Right atrium auricular region (tissue), 2 donors: ENCODE measurements around the gene WARS2. TPM values are rescaled to one million over a fixed set of nuclear protein-coding genes. Genes with fewer than 3 reads are reported as not detected.

Source experiments
- DNase-seq: peaks from one replicate; pipeline ENCODE4 v3.0.0-alpha.2; 2019; ENCODE audit warnings: low spot score
- H3K27ac ChIP-seq, 2 donors: fragments of 200-600 bp; sonication (generic); 1 replicate in 1 of 2; 2 replicates in 1 of 2; pipeline ENCODE4 v1.5.1; 2016 to 2019
- H3K27me3 ChIP-seq, 2 donors: fragments of 200-600 bp; sonication (generic); one replicate each; pipeline versions ENCODE4 v1.5.1 to v1.6.0; 2017 to 2019
- H3K36me3 ChIP-seq: fragments of 200-600 bp; sonication (generic); one replicate; pipeline ENCODE4 v1.5.1; 2016
- H3K4me1 ChIP-seq, 2 donors: fragments of 200-600 bp; sonication (generic); one replicate each; pipeline versions ENCODE4 v1.5.1 to v1.6.0; 2017 to 2019
- H3K4me3 ChIP-seq, 2 donors: fragments of 200-600 bp; sonication (generic); 1 replicate in 1 of 2; 2 replicates in 1 of 2; pipeline ENCODE4 v1.5.1; 2017 to 2019; ENCODE audit warnings: mild to moderate bottlenecking in 1 of 2, moderate library complexity in 1 of 2
- H3K9me3 ChIP-seq, 2 donors: fragments of 200-600 bp; sonication (generic); one replicate each; pipeline ENCODE4 v1.5.1; 2019
- CTCF ChIP-seq, 2 donors: fragments of 200-600 bp; sonication (generic); IDR thresholded peaks; one replicate each; pipeline ENCODE4 v1.5.1; 2019; ENCODE audit warnings: antibody characterized with exemption in 2 of 2
- total RNA-seq, 2 donors: library from RNA; depleted of rRNA; stranded (reverse); fragments of >200 nt; gene quantifications; one replicate each; pipeline ENCODE4 v1.1.0, GENCODE V29; 2016

Gene WARS2
- total RNA-seq, 2 donors from 2014 or later, result 9.5 to 13.2 TPM

GRCh38 chr1:119040906-119041305, 99.5 kb downstream of the WARS2 start:
- Histone ChIP-seq H3K27ac (no peak overlapping the region), H3K4me3 (no peak overlapping the region), H3K4me1 (peaks cover 0 to 3% of the 10 kb centered on the region in 2 donors), H3K9me3 (no peaks in the 10 kb centered on the region), H3K27me3 (no peaks in the 10 kb centered on the region), H3K36me3 (no peaks in the 10 kb centered on the region)
- peak; percentile 81 for DNase-seq
- no peak for TF ChIP-seq CTCF (IDR thresholded peaks at IDR 0.05)

GRCh38 chr1:119040489-119040888, 100.0 kb downstream of the WARS2 start:
- H3K36me3 ChIP-seq, result no peaks in the 10 kb centered on the region
- no peaks in the 10 kb centered on the region for H3K9me3 ChIP-seq
- DNase-seq, result no peak
- TF ChIP-seq CTCF (IDR thresholded peaks at IDR 0.05), result no peak
- no peak overlapping the region for H3K27ac ChIP-seq
- no peaks in the 10 kb centered on the region for H3K27me3 ChIP-seq
- no peak overlapping the region for H3K4me3 ChIP-seq
- H3K4me1 ChIP-seq, result no peaks in the 10 kb centered on the region

GRCh38 chr1:119038363-119038762, 102.1 kb downstream of the WARS2 start:
- no peak for TF ChIP-seq CTCF (IDR thresholded peaks at IDR 0.05)
- no peak for DNase-seq
- Histone ChIP-seq H3K9me3 (no peaks in the 10 kb centered on the region), H3K4me3 (no peak overlapping the region), H3K27me3 (no peaks in the 10 kb centered on the region), H3K36me3 (no peaks in the 10 kb centered on the region), H3K27ac (no peak overlapping the region), H3K4me1 (no peaks in the 10 kb centered on the region)

- H3K4me3 ChIP-seq, result no peak overlapping the region
- no peaks in the 10 kb centered on the region for H3K27me3 ChIP-seq
- no peak overlapping the region for H3K27ac ChIP-seq
- no peaks in the 10 kb centered on the region for H3K9me3 ChIP-seq
- H3K4me1 ChIP-seq, result no peaks in the 10 kb centered on the region
- DNase-seq, result no peak
- H3K36me3 ChIP-seq, result peaks cover 11% of the 10 kb centered on the region
- no peak for TF ChIP-seq CTCF (IDR thresholded peaks at IDR 0.05)
Measured at GRCh38 chr1:119034359-119034758, 106.1 kb downstream of the WARS2 start.

- H3K27me3 ChIP-seq, result no peaks in the 10 kb centered on the region
- H3K4me1 ChIP-seq, result no peaks in the 10 kb centered on the region
- H3K4me3 ChIP-seq, result no peak overlapping the region
- TF ChIP-seq CTCF (IDR thresholded peaks at IDR 0.05), result no peak
- H3K9me3 ChIP-seq, result no peaks in the 10 kb centered on the region
- peaks cover 11% of the 10 kb centered on the region for H3K36me3 ChIP-seq
- DNase-seq, result no peak
- H3K27ac ChIP-seq, result no peak overlapping the region
Measured at GRCh38 chr1:119032986-119033385, 107.5 kb downstream of the WARS2 start.

- no peak overlapping the region for H3K4me3 ChIP-seq
- no peak for DNase-seq
- TF ChIP-seq CTCF (IDR thresholded peaks at IDR 0.05), result no peak
- no peaks in the 10 kb centered on the region for H3K27me3 ChIP-seq
- H3K9me3 ChIP-seq, result no peaks in the 10 kb centered on the region
- peaks cover 7% of the 10 kb centered on the region for H3K36me3 ChIP-seq
- H3K4me1 ChIP-seq, result no peaks in the 10 kb centered on the region
- H3K27ac ChIP-seq, result no peak overlapping the region
Measured at GRCh38 chr1:119027759-119028158, 112.7 kb downstream of the WARS2 start.
